GM19193 (cell line): Measurements from ENCODE around the gene CTLA4.

Experiments used
- POLR2A ChIP-seq: IDR thresholded peaks from 4 replicates; pipeline ENCODE4 v1.6.1; 2011; ENCODE audit not compliant: insufficient read depth, insufficient read length; ENCODE audit errors: extremely low read depth

The CTLA4 gene

DNA sequence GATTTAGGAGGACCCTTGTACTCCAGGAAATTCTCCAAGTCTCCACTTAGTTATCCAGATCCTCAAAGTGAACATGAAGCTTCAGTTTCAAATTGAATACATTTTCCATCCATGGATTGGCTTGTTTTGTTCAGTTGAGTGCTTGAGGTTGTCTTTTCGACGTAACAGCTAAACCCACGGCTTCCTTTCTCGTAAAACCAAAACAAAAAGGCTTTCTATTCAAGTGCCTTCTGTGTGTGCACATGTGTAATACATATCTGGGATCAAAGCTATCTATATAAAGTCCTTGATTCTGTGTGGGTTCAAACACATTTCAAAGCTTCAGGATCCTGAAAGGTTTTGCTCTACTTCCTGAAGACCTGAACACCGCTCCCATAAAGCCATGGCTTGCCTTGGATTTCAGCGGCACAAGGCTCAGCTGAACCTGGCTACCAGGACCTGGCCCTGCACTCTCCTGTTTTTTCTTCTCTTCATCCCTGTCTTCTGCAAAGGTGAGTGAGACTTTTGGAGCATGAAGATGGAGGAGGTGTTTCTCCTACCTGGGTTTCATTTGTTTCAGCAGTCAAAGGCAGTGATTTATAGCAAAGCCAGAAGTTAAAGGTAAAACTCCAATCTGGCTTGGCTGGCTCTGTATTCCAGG lies at the start of gene CTLA4:
Gene CTLA4, plus strand, starts transcription at position 211 of the 640 bp plus-strand sequence. Its CDS starts 172 bp downstream, at position 383.
- no peak for TF ChIP-seq POLR2A

DNA sequence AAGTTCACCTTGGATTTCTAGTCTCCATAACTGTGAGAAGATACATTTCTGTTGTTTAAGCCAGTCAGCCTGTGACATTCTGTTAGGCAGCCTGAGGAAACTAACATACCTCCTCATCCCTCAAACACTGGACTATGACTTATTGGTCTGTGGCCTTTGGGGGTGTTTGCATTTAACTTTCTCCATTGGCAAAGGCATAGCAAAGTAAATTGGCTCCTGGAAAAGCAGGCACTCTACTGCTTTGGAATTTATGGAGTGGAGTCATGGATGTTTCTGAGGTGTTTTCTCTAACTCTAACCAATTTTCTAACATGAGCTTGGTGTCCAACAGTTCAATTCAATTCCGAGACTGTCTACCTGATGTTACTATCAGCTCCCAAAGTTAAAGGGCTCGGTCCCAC lies 48.9 kb upstream of the CTLA4 start:
- TF ChIP-seq POLR2A: no peak

DNA sequence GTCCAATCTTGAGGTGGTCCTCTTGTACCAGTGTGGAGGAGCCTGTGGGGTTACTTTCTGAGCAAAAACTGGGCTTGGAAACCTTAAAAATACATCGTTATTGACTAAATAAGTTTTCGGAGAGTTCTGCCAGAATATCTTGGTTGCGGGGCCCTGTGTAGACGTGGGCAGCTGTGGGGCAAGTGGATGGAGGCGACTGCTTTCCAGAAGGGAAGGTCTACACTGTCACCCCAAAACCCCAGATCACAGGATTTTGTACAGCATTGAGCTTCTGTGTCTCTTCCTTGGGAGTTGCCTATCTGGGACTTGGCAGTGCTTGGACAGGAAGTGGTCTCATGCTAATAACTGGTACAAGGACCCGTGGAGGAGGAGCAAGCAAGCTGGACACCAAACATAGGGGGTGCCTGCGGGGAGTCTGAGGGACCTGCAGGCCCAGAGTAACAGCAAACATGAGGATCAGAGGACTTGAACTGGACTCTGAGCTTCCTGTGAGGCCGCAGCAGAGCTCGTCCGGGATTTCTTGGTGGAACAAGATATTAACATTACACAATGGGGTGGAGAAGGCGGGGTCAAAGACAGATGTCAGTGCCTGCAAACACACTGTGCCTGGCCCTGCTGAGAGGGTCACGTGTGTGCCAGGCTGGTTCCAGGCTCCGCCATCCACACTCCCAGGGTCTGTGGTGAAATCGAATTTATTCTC lies 48.0 kb upstream of the CTLA4 start:
- no peak for TF ChIP-seq POLR2A

DNA sequence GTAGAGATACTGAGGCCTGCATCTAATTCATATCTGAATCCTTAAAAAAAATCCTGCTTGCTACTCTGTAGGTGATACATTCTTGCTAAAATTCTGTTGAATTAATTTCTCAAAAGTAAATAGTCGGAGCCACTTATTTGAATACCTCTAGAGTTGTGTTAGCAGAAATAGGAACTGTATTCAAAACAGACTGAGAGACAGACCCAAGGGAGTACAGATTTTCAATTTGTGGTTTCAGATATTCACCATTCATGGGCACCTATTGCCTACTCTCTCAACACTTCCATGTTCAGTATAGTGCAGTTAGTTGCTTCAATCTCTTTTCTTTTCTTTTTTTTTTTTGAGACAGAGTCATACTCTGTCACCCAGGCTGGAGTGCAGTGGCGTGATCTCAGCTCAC lies 46.6 kb upstream of the CTLA4 start:
- TF ChIP-seq POLR2A: no peak

DNA sequence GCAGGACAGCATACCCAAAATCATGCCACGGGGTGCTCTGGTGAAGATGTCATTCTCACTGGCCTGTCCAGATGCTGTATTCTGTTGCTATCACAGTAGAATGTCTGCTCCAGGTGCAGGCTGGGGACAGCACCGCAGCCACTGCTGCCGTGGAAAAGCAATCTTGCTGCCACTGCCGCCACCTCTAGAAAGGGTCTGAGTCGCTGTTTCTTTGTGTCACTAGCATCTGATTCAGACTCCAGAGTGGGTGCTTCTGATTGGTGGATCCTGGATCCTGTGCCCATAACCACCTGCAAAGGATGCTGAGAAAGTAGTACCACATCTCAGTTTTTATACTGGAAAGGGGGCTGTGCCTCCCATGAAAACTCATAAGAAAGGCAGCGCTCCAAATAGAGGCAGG lies 45.3 kb upstream of the CTLA4 start:
- TF ChIP-seq POLR2A: no peak

DNA sequence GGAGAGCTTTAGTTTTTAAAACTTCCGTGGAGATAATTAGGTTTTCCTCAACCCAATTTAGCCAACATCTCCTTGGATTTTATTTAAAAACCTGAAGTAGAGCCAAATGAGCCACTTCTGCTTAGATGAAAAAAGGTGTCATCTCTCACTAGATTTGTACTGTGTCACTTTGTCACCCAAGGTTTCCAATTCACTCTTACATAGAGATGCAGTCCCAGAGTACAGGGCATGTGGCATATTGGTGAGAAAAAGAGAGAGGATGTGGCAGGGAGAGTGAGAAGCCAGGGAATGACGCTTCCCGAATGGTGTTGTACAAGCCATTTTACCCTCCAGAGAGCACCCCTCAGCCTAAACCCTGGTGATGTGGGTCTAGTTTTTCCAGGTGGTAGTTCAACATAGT lies 44.4 kb upstream of the CTLA4 start:
- TF ChIP-seq POLR2A: no peak

DNA sequence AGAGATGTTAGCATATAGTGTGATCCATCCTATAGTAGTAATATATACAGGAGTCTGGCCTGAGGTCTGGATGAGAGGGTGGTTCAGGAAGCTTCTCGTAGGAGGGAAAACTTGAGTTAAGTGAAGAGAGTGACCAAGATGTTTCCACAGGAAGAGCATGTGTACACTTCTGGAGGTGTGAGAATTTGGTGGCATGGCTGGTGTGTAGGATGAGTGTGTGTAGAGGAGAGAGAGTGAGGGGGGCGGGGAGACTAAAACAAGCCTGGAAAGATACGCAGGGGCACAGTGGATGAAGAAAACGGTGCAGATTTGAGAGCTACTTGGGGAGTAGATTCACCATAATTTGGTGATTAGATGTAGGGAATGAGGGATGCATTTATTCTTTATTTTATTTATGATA lies 43.5 kb upstream of the CTLA4 start:
- no peak for TF ChIP-seq POLR2A

DNA sequence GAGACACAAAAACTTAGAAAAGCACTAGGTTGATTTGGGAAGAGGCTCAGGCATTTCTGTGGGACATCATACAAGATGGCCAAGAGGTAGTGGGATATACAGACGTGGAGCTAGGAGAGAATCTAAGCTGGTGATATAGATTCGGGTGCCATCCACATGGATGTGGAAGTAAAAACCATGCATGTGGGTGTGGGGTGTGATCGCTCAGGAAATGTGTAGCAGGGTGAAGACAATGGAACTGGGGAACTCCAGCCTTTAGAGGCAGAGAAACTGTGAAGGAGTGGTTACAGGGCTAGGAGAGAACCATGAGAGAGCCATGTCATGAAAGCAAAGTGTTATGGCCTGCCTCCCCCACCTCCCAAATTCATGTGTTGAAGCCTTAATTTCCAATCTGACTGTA lies 43.0 kb upstream of the CTLA4 start:
- no peak for TF ChIP-seq POLR2A

DNA sequence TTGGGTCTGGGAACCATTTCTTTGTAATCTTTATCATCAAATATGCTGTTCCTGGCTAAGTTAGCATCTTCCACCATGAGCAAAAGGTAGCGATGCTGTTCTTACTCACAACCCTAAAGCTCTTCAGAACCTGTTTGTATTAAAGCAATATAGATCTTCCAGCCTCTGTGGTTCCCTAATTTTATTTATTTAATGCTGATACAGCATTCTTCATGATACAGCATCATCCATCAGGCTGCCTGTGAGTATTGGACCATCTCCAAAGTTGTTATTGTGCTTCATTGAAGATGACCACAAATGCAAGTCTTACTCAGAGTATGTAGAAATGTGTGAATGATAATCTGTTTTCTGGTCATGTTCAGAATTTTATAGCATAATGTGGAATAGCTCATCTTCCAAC lies 40.9 kb upstream of the CTLA4 start:
- no peak for TF ChIP-seq POLR2A

DNA sequence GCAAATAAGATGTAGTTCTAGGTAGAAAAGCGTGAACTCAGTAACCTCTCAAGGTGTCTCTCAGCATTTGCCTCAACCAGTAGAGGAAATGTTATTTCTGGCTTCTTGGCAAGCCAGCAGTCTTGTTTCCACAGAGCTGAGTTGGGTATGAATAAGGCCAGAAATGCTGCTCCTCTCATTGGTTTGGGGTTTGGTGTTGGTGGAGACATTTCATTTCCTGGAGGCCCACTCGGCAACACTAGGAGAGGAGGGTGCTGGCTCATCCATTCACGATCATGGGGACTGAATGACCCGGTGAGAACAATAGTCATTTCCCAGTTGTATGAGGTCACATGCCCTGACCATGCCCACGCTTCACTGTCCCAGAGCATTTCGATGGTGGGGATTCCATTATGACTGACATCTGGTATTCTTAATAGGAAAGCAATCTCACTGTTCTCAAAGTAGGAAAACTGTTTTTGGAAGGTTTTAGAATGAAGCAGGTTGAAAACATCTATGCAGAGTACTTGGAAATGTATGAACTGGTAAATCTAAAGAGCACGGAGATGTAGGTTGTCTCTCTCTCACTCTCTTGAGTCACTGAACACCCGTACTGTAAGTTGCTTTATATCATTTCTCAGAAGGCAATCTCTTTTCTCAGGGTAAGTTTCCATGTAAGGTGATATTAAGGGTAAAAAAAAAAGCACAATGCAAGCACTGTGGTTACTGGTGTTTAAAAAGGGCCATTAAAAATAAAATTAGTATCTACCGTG lies 37.1 kb upstream of the CTLA4 start:
- TF ChIP-seq POLR2A: no peak

DNA sequence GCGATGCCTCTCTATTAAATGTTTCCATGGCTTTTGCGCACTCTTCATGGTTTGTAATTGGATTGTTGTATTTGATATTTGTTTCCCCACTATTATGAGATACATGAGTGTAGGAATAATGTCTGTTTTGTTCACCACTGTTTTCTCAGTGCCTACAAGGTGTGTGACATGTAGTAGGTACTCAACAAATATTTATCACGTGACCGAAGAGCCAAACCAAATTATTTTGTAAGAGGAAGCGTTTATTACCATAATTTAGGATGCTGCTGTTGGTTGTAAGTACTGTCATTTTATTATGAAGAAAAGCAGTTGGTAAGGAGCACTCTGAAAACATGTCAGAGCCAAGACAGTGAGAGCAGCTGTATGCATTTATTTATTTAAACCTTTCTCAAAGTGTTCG lies 32.2 kb upstream of the CTLA4 start:
- no peak for TF ChIP-seq POLR2A

DNA sequence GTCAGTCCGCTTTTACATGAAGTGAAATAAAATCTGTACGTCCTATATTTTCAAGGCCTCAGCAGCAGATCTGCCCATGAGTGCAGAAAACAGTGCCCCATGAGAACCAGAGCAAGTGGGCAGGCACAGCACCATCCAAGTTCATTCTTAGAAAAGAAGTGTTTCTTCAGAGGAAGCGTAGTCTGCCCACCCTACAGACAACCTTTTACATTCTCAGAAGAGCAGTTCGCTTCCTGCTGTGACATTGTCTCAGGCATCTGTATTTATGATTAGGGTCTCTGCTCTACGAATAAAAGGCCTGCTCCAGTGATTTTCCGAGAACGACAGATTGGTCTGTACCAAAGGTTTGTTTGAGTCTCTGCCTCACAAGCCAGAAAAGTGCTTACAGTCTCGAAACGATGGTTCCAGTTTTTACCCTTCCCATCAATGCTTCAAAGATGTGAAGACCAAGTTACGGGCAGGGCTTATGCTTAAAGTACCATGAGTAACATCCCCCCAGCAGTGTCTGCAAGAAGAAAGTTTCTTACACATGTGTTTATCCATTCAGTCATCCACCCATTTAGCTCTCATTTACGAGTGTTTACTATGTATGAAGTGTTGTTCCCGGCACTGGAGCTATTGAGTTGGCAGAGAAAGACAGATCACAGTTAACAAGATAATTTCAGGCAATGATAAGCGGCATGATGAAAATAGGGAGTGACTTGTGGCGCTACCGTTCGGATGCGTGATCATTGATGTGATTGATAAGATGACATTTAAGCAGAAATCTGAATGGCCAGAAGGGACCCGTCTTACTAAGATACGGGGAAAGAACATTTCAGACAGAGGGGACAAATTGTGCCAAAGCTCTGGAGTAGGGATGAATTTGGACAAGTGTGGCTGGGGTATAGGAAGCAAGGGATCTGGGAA lies 31.4 kb upstream of the CTLA4 start:
- TF ChIP-seq POLR2A: no peak

DNA sequence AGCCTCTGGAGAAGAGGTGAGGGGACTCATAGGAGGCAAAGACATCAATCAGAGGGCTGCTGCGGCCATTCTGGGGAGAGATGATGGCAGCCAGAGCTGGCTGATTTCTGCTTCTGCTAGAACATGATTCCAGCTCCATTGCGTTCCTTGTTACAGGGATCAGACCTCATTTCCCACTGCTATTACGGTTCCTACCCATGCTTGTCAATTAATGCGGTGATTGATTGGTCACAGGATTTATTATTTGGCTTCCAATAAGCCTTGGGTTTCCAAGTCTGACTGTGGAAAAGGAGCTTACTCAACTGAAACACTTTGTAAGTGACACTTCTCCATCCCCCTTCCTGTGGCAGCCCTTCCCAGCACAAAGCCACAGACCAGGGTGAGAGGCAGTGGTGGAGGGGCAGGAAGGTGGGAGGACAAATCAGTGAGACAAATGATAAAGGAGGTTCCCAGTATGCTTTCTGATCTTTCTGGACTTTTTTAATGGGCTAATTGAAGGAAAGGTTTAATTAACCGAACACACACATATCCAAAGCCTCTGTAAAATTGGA lies 26.8 kb upstream of the CTLA4 start:
- TF ChIP-seq POLR2A: no peak

DNA sequence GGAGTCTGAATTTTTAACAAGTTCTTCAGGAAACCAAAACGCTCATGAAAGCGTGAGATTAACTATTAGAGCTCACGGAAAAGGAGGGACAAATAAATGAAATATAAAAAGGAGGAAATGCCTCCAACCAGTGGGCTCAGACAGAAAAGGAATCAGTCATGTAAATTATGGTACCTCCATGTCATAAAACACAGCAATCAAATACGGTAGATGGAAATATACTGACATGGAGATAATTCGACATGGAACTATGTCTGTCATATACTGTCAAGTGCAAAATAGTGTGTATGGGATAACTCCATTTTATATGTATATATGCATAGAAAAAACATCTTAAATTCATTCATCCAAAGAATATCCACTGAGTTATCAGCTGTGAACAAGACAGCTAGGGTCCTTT lies 25.9 kb upstream of the CTLA4 start:
- no peak for TF ChIP-seq POLR2A

DNA sequence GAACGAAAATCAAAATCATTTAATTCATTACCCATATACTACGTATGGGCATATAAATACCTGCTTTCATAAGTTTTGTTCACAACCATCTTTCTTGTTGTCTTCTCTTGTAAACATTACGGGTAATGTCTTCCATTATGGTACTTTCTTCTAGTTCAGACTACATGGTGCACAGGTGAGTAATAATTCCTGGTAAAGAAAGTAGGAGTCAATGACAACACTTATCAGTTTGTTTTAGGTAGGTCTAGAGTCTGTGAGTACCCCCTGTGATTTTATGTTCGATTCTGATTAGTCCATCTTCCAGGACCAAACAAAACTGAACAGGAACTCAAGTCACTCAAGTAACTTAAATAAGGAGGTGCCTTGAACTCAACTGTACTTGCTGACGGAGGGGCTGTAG lies 25.2 kb upstream of the CTLA4 start:
- TF ChIP-seq POLR2A: no peak
